Psoas muscle (tissue), 8 donors: ENCODE data around the gene HTR4. TPM values are rescaled to one million over a fixed set of nuclear protein-coding genes. Genes with fewer than 3 reads are reported as not detected.

Experiments used
- ATAC-seq, 4 donors: fragments of 200-7000 bp; cut with Tn5 transposase; one replicate each; pipeline ENCODE4 v1.9.1; 2020; ENCODE audit warnings: moderate library complexity in 3 of 4, mild to moderate bottlenecking in 2 of 4
- DNase-seq, 2 donors: peaks; one replicate each; pipeline ENCODE4 v3.0.0-alpha.2; 2020
- H3K27ac ChIP-seq: fragments of 200-600 bp; one replicate; pipeline ENCODE4 v1.8.0; 2022
- H3K27me3 ChIP-seq, 3 donors: fragments of 200-600 bp in 1 of 3; one replicate each; pipeline versions ENCODE4 v1.6.1 to v1.8.0; 2013 to 2022; ENCODE audit warnings: low read length in 2 of 3, mild to moderate bottlenecking in 2 of 3, moderate library complexity in 1 of 3; ENCODE audit not compliant: insufficient read depth in 3 of 3
- H3K36me3 ChIP-seq, 2 donors: fragments of 200-600 bp in 1 of 2; one replicate each; pipeline versions ENCODE4 v1.6.1 to v1.8.0; 2013 to 2022; ENCODE audit warnings: low read depth in 1 of 2, mild to moderate bottlenecking in 1 of 2, moderate library complexity in 1 of 2; ENCODE audit not compliant: insufficient read depth in 1 of 2
- H3K4me1 ChIP-seq: fragments of 200-600 bp; one replicate; pipeline ENCODE4 v1.8.0; 2022
- H3K4me3 ChIP-seq: fragments of 200-600 bp; one replicate; pipeline ENCODE4 v1.8.0; 2022; ENCODE audit warnings: mild to moderate bottlenecking
- H3K9me3 ChIP-seq: fragments of 200-600 bp; one replicate; pipeline ENCODE4 v1.8.0; 2022
- CTCF ChIP-seq: fragments of 200-600 bp; IDR thresholded peaks from one replicate; pipeline ENCODE4 v1.8.0; 2022; ENCODE audit warnings: antibody characterized with exemption
- WGBS, 3 donors: extraction: QIAGEN DNeasy Blood & Tissue Kit; methylation state at CpG; one replicate each; pipeline versions ENCODE4 v1.1.6 to v1.1.7; 2013; 5-methylcytosine and 5-hydroxymethylcytosine counted together
- intact Hi-C, 2 donors: fragments of 100-400 bp; cut with DNase I; formaldehyde crosslinking; loops; one replicate each; pipeline versions ENCODE4 v1.11.0 to v1.14.2; 2022
- long read RNA-seq, 2 donors: library from polyadenylated mRNA; unstranded; transcript quantifications; one replicate each; pipeline ENCODE4 v2.0.0, GENCODE V29; 2021
- polyA plus RNA-seq, 3 donors: library from polyadenylated mRNA; stranded (reverse); fragments of 200-250 nt; gene quantifications; one replicate each; pipeline ENCODE4 v1.2.3, GENCODE V29; 2013
- total RNA-seq, 4 donors: library from RNA; stranded (reverse); fragmentation: NEBNext Ultra II Directional in 2 of 4; extraction: Animal tissue kit (Norgen Biotek cat#: 25700) in 2 of 4; gene quantifications; one replicate each; pipeline versions ENCODE4 v1.2.1 to v1.2.4, GENCODE V29; 2021 to 2023
- donor health status: healthy with polysubstance abuse.
- donor health status: DM: no; HTN: no; CAD: no; lungs with moderate emphysema.
- donor health status: Bipolar disorder and iron deficiency.
- donor health status: healthy.
- donor health status: DM: yes; HTN: yes; CAD: no.
- donor health status: DM: no; HTN: no; CAD: no.
- donor health status: DM: no; HTN: no; CAD: no.
- donor health status: DM: yes; HTN: yes; CAD: no.

Gene HTR4
- under 1 TPM in 3 of 4 donors, not detected in 1; 0.10 to 0.46 (median 0.24) TPM for total RNA-seq
- under 1 TPM in 1 of 3 donors, not detected in 2; 0.01 TPM for polyA plus RNA-seq
- long read RNA-seq, donor 1: 0 reads
- long read RNA-seq, donor 2: 0 reads

- peaks cover 3 to 56% (median 9%) of the 10 kb centered on the region in 3 donors for H3K27me3 ChIP-seq
- WGBS, 3 donors: 4 to 6% (median 4%) methylated on average over 45 to 72 of the region's 72 CpGs
- H3K27ac ChIP-seq: no peak within 1 kb of the TSS
- no peaks in the 10 kb centered on the region for H3K9me3 ChIP-seq
- no peaks in the 10 kb centered on the region for H3K36me3 ChIP-seq
- intact Hi-C loops: no loop called here
- H3K4me3 ChIP-seq: peak within 1 kb of the TSS; percentile 22
- no peaks in the 10 kb centered on the region for H3K4me1 ChIP-seq
- no peak for ATAC-seq
- no peak for TF ChIP-seq CTCF
- DNase-seq: peak in 1 of 2 donors; percentile 7
Measured at GRCh38 chr5:148653836-148654781, at the start of gene HTR4. Gene HTR4 (minus strand): TSS chr5:148654527. CDS start chr5:148637014, 17,513 bp downstream.

- H3K27me3 ChIP-seq: no peaks in the 10 kb centered on the region
- TF ChIP-seq CTCF: no peak
- no peaks in the 10 kb centered on the region for H3K4me1 ChIP-seq
- H3K27ac ChIP-seq: no peak overlapping the region
- no peaks in the 10 kb centered on the region for H3K36me3 ChIP-seq
- intact Hi-C loops: no loop called here
- DNase-seq (no peak), ATAC-seq (no peak)
- H3K9me3 ChIP-seq: peaks cover 4% of the 10 kb centered on the region
- no peak overlapping the region for H3K4me3 ChIP-seq
Measured at GRCh38 chr5:148702019-148702596, 47.8 kb upstream of the HTR4 start.

- no peak overlapping the region for H3K4me3 ChIP-seq
- no peak overlapping the region for H3K27ac ChIP-seq
- ATAC-seq: no peak
- DNase-seq: no peak
- H3K4me1 ChIP-seq: no peaks in the 10 kb centered on the region
- H3K27me3 ChIP-seq: no peaks in the 10 kb centered on the region
- whole genome bisulfite sequencing, 3 donors: 59 to 65% (median 64%) methylated on average over 3 of the region's 3 CpGs
- H3K36me3 ChIP-seq: no peaks in the 10 kb centered on the region
- TF ChIP-seq CTCF: no peak
- intact Hi-C loops: no loop called here
- H3K9me3 ChIP-seq: peaks cover 4% of the 10 kb centered on the region
Measured at GRCh38 chr5:148699028-148699427, 44.7 kb upstream of the HTR4 start.

GRCh38 chr5:148697809-148698196, 43.5 kb upstream of the HTR4 start:
- Histone ChIP-seq H3K4me1 (no peaks in the 10 kb centered on the region), H3K27ac (no peak overlapping the region), H3K36me3 (no peaks in the 10 kb centered on the region), H3K9me3 (peaks cover 4% of the 10 kb centered on the region), H3K27me3 (no peaks in the 10 kb centered on the region), H3K4me3 (no peak overlapping the region)
- ATAC-seq: no peak
- no peak for DNase-seq
- WGBS, 3 donors: 60 to 67% (median 64%) methylated on average over 2 of the region's 2 CpGs
- no peak for TF ChIP-seq CTCF
- intact Hi-C loops: no loop called here
